Measurements from ENCODE around the gene CHRNE. TPM values are rescaled to one million over a fixed set of nuclear protein-coding genes. Genes with fewer than 3 reads are reported as not detected.

CHRNE gene
- total and polyA plus RNA-seq, 12 donors = 0.30 to 7.2 (median 0.56) TPM; not detected in 2

DNA sequence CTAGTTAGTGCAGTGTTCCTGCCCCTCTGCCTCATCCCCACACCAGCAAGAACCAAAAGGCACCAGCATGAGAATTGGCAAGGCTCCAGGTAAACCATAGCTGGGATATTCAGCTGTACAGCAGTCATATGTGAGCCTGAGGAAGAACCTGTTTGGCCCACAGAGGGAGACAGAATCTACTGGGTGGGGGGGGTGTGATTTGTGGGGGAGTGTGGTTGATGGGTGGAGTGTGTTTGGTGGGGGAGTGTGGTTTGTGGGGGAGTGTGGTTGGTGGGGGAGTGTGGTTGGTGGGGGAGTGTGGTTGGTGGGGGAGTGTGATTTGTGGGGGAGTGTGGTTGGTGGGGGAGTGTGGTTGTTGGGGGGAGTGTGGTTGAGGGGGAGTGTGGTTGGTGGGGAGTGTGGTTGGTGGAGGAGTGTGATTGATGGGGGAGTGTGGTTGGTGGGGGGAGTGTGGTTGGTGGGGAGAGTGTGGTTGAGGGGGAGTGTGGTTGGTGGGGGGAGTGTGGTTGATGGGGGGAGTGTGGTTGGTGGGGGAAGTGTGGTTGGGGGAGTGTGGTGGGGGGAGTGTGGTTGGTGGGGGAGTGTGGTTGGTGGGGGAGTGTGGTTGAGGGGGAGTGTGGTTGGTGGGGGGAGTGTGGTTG is 50.2 kb downstream of the CHRNE start:
- H3K27ac ChIP-seq = no peak overlapping the region
- no peaks in the 10 kb centered on the region for H3K9me3 ChIP-seq (replicated peaks in 1 of 3)
- peak in 3 of 7 donors; percentile 22 to 45 (median 37) for DNase-seq
- TF ChIP-seq, protein P1, sequence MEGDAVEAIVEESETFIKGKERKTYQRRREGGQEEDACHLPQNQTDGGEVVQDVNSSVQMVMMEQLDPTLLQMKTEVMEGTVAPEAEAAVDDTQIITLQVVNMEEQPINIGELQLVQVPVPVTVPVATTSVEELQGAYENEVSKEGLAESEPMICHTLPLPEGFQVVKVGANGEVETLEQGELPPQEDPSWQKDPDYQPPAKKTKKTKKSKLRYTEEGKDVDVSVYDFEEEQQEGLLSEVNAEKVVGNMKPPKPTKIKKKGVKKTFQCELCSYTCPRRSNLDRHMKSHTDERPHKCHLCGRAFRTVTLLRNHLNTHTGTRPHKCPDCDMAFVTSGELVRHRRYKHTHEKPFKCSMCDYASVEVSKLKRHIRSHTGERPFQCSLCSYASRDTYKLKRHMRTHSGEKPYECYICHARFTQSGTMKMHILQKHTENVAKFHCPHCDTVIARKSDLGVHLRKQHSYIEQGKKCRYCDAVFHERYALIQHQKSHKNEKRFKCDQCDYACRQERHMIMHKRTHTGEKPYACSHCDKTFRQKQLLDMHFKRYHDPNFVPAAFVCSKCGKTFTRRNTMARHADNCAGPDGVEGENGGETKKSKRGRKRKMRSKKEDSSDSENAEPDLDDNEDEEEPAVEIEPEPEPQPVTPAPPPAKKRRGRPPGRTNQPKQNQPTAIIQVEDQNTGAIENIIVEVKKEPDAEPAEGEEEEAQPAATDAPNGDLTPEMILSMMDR (IDR thresholded peaks at IDR 0.05) = no peak
- TF ChIP-seq POLR2A (IDR thresholded peaks at IDR 0.05) = no peak
- peaks cover 0 to 8% of the 10 kb centered on the region in 2 donors for H3K36me3 ChIP-seq (replicated peaks in 1 of 2)
- no peak overlapping the region for H3K4me3 ChIP-seq
- intact Hi-C loops (cut with DNase I) = no loop called here
- peaks cover 6 to 31% of the 10 kb centered on the region in 2 donors for H3K4me1 ChIP-seq (replicated peaks in 1 of 2)
- no peaks in the 10 kb centered on the region for H3K27me3 ChIP-seq

DNA sequence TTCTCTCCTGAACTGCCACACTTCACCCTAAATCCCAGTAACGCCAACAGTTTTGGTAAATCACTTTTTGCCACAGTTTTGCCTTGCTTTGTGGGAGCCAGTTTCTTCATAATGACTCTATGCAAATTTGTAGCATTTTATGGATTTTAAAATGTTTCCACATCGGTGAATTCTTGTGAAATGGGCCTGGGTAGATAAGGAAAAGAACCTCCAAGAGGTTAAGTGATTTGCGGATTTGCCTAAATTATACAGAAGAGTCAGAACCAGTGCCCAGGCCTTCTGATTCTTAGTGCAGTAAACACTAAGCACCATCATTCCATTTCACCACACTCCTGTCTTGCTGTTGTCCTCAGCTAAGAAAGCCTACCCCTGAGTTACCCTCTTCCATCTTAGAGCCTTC is 51.8 kb downstream of the CHRNE start:
- intact Hi-C loops (cut with DNase I) = no loop called here
- Histone ChIP-seq H3K4me1 (replicated peaks in 1 of 2) (peaks cover 7 to 36% of the 10 kb centered on the region in 2 donors), H3K36me3 (replicated peaks in 1 of 2) (peaks cover 0 to 8% of the 10 kb centered on the region in 2 donors), H3K9me3 (replicated peaks in 1 of 3) (no peaks in the 10 kb centered on the region), H3K4me3 (no peak overlapping the region), H3K27me3 (no peaks in the 10 kb centered on the region), H3K27ac (no peak overlapping the region)
- 63 to 90% (median 85%) methylated on average over 3 of the region's 3 CpGs for WGBS, 4 donors
- no peak for DNase-seq
- TF ChIP-seq, protein P1 (IDR thresholded peaks at IDR 0.05) = no peak
- no peak for TF ChIP-seq POLR2A (IDR thresholded peaks at IDR 0.05)

DNA sequence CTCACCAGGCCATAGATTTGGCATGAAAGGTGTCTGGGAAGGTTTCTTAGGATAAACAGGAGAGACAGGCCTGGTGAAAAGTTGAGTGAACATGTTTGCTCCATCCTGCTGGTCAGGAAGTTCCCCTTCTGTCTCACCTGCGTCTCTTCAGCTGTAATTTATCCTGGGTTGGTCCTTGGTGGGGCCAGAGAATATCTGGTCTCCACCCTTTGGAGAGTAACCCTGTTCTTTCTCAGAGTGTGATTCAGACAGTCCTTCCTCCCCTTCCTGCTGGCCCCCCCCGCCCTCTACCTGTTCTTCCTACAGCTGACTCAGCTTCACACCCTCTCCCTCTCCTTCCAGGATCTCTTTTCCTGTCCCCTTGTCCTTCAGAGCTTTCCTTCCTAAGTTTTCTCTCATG is 52.7 kb downstream of the CHRNE start:
- TF ChIP-seq POLR2A (IDR thresholded peaks at IDR 0.05) = no peak
- TF ChIP-seq, protein P1 (IDR thresholded peaks at IDR 0.05) = no peak
- DNase-seq = no peak
- WGBS, 4 donors = 83 to 90% (median 87%) methylated on average over 2 of the region's 2 CpGs
- H3K9me3 ChIP-seq (replicated peaks in 1 of 3) = no peaks in the 10 kb centered on the region
- H3K27me3 ChIP-seq = no peaks in the 10 kb centered on the region
- intact Hi-C loops (cut with DNase I) = no loop called here
- no peak overlapping the region for H3K4me3 ChIP-seq
- no peak overlapping the region for H3K27ac ChIP-seq
- H3K4me1 ChIP-seq (replicated peaks in 1 of 2) = peaks cover 14 to 41% of the 10 kb centered on the region in 2 donors
- H3K36me3 ChIP-seq (replicated peaks in 1 of 2) = peaks cover 0 to 8% of the 10 kb centered on the region in 2 donors

DNA sequence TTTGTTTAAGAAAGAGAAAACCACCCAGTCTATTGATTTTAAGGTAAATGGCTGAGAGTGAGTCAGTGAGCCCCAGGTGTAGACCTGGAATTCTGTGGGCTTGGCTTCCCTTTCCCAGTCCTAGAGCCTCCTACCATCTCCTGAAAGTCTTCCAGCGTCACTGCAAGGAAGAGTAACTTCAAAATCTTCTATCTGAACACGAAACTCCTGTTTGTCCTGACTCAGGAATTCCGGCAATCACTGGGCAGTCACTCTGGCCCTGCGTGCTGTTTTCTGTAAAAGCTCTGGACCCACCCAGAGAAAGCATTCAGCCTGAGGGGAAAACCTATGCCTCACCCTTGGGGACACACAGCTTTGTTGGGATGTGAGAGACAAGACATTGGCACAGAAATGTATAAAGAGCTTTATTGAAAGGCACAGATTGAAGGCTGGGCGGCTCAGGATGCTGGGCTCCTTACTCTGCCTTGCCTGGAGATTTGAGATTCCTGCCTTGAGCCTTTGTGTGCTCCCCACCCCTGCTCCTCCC is 53.8 kb downstream of the CHRNE start:
- intact Hi-C loops (cut with DNase I) = no loop called here
- 86 to 100% (median 89%) methylated on average over 4 to 5 of the region's 5 CpGs for WGBS, 4 donors
- H3K4me1 ChIP-seq (replicated peaks in 1 of 2) = peaks cover 14 to 41% of the 10 kb centered on the region in 2 donors
- TF ChIP-seq POLR2A (IDR thresholded peaks at IDR 0.05) = no peak
- TF ChIP-seq, protein P1 (IDR thresholded peaks at IDR 0.05) = no peak
- H3K9me3 ChIP-seq (replicated peaks in 1 of 3) = no peaks in the 10 kb centered on the region
- H3K4me3 ChIP-seq = no peak overlapping the region
- DNase-seq = no peak
- H3K36me3 ChIP-seq (replicated peaks in 1 of 2) = peaks cover 0 to 1% of the 10 kb centered on the region in 2 donors
- H3K27me3 ChIP-seq = no peaks in the 10 kb centered on the region
- peak overlapping the region in 1 of 5 donors; percentile 57 for H3K27ac ChIP-seq

Other genes starting within 250 kb of the CHRNE start
- gene PELP1, start 199.0 kb downstream of the CHRNE start, total RNA-seq = 10 to 100 TPM in 8 of 9 donors, 1 to 10 TPM in 1; 8.4 to 63.7 (median 30.0) TPM
- gene PELP1, start 199.0 kb downstream of the CHRNE start, polyA plus RNA-seq = 10 to 100 TPM; 15.0 to 87.8 (median 60.9) TPM
- 10 to 100 TPM; 14.6 to 99.1 (median 55.0) TPM for gene ARRB2, start 192.5 kb downstream of the CHRNE start, total RNA-seq
- 100 to 1,000 TPM in 1 of 3 donors, 10 to 100 TPM in 2; 35.9 to 130 (median 68.9) TPM for gene ARRB2, start 192.5 kb downstream of the CHRNE start, polyA plus RNA-seq
- 10 to 100 TPM; 27.4 to 63.9 (median 45.0) TPM for gene MED11, start 171.7 kb downstream of the CHRNE start, total RNA-seq
- 10 to 100 TPM; 53.7 to 80.5 (median 70.1) TPM for gene MED11, start 171.7 kb downstream of the CHRNE start, polyA plus RNA-seq
- 1 to 10 TPM in 6 of 9 donors, under 1 TPM in 3; 0.18 to 3.2 (median 1.5) TPM for gene ZMYND15, start 163.3 kb downstream of the CHRNE start, total RNA-seq
- 1 to 10 TPM in 2 of 3 donors, under 1 TPM in 1; 0.93 to 8.4 (median 3.3) TPM for gene ZMYND15, start 163.3 kb downstream of the CHRNE start, polyA plus RNA-seq
- 10 to 100 TPM in 8 of 9 donors, 1 to 10 TPM in 1; 2.4 to 50.1 (median 38.2) TPM for gene CXCL16, start 163.2 kb downstream of the CHRNE start, total RNA-seq
- gene CXCL16, start 163.2 kb downstream of the CHRNE start, polyA plus RNA-seq = 10 to 100 TPM; 19.3 to 45.9 (median 28.8) TPM
- gene TM4SF5, start 131.2 kb downstream of the CHRNE start, total RNA-seq = under 1 TPM in 2 of 9 donors, not detected in 7; 0.32 to 0.55 TPM
- gene TM4SF5, start 131.2 kb downstream of the CHRNE start, polyA plus RNA-seq = under 1 TPM in 1 of 3 donors, not detected in 2; 0.17 TPM
- 1 to 10 TPM in 8 of 9 donors, under 1 TPM in 1; 0.50 to 6.9 (median 4.2) TPM for gene VMO1, start 116.7 kb downstream of the CHRNE start, total RNA-seq
- 1 to 10 TPM in 2 of 3 donors, not detected in 1; 5.1 to 9.6 TPM for gene VMO1, start 116.7 kb downstream of the CHRNE start, polyA plus RNA-seq
- not detected for gene GLTPD2, start 114.1 kb downstream of the CHRNE start, total RNA-seq
- gene GLTPD2, start 114.1 kb downstream of the CHRNE start, polyA plus RNA-seq = not detected
- gene PSMB6, start 106.9 kb downstream of the CHRNE start, total RNA-seq = 100 to 1,000 TPM; 112 to 281 (median 150) TPM
- 100 to 1,000 TPM in 2 of 3 donors, 10 to 100 TPM in 1; 70.5 to 227 (median 138) TPM for gene PSMB6, start 106.9 kb downstream of the CHRNE start, polyA plus RNA-seq
- gene PLD2, start 95.9 kb downstream of the CHRNE start, total RNA-seq = 10 to 100 TPM in 7 of 9 donors, 1 to 10 TPM in 2; 5.9 to 27.1 (median 16.4) TPM
- 10 to 100 TPM in 2 of 3 donors, 1 to 10 TPM in 1; 4.1 to 34.8 (median 19.5) TPM for gene PLD2, start 95.9 kb downstream of the CHRNE start, polyA plus RNA-seq
- 100 to 1,000 TPM in 1 of 9 donors, 10 to 100 TPM in 8; 21.5 to 130 (median 51.7) TPM for gene MINK1, start 69.8 kb downstream of the CHRNE start, total RNA-seq
- 100 to 1,000 TPM in 1 of 3 donors, 10 to 100 TPM in 2; 35.1 to 135 (median 41.0) TPM for gene MINK1, start 69.8 kb downstream of the CHRNE start, polyA plus RNA-seq
- 1 to 10 TPM in 5 of 9 donors, under 1 TPM in 4; 0.71 to 4.2 (median 1.3) TPM for gene C17orf107, start 3.6 kb downstream of the CHRNE start, total RNA-seq
- gene C17orf107, start 3.6 kb downstream of the CHRNE start, polyA plus RNA-seq = 1 to 10 TPM in 1 of 3 donors, under 1 TPM in 2; 0.42 to 1.1 (median 0.47) TPM
- under 1 TPM in 2 of 9 donors, not detected in 7; 0.08 to 0.17 TPM for gene GP1BA, start 29.2 kb upstream of the CHRNE start, total RNA-seq
- gene GP1BA, start 29.2 kb upstream of the CHRNE start, polyA plus RNA-seq = not detected
- 10 to 100 TPM; 60.2 to 77.7 (median 68.0) TPM for gene SLC25A11, start 36.9 kb upstream of the CHRNE start, total RNA-seq
- gene SLC25A11, start 36.9 kb upstream of the CHRNE start, polyA plus RNA-seq = 10 to 100 TPM; 37.8 to 57.1 (median 40.3) TPM
- 100 to 1,000 TPM in 4 of 9 donors, 10 to 100 TPM in 5; 46.7 to 130 (median 88.8) TPM for gene RNF167, start 37.2 kb upstream of the CHRNE start, total RNA-seq
- 100 to 1,000 TPM; 134 to 252 (median 240) TPM for gene RNF167, start 37.2 kb upstream of the CHRNE start, polyA plus RNA-seq
- gene PFN1, start 45.4 kb upstream of the CHRNE start, total RNA-seq = 1,000 to 10,000 TPM in 1 of 9 donors, 100 to 1,000 TPM in 8; 311 to 1,056 (median 451) TPM
- gene PFN1, start 45.4 kb upstream of the CHRNE start, polyA plus RNA-seq = 100 to 1,000 TPM; 310 to 593 (median 390) TPM
- gene ENO3, start 48.0 kb upstream of the CHRNE start, total RNA-seq = 10 to 100 TPM in 3 of 9 donors, 1 to 10 TPM in 6; 1.6 to 76.6 (median 4.7) TPM
- 10 to 100 TPM in 2 of 3 donors, 1 to 10 TPM in 1; 2.5 to 64.8 (median 22.0) TPM for gene ENO3, start 48.0 kb upstream of the CHRNE start, polyA plus RNA-seq
- gene SPAG7, start 64.7 kb upstream of the CHRNE start, total RNA-seq = 100 to 1,000 TPM in 1 of 9 donors, 10 to 100 TPM in 8; 44.3 to 120 (median 73.1) TPM
- gene SPAG7, start 64.7 kb upstream of the CHRNE start, polyA plus RNA-seq = 100 to 1,000 TPM in 1 of 3 donors, 10 to 100 TPM in 2; 67.1 to 114 (median 82.9) TPM
- 10 to 100 TPM in 8 of 9 donors, 1 to 10 TPM in 1; 6.9 to 70.6 (median 22.7) TPM for gene CAMTA2, start 84.6 kb upstream of the CHRNE start, total RNA-seq
- 100 to 1,000 TPM in 1 of 3 donors, 10 to 100 TPM in 2; 26.4 to 190 (median 93.4) TPM for gene CAMTA2, start 84.6 kb upstream of the CHRNE start, polyA plus RNA-seq
- gene INCA1, start 94.4 kb upstream of the CHRNE start, total RNA-seq = 1 to 10 TPM in 3 of 9 donors, under 1 TPM in 4, not detected in 2; 0.44 to 2.5 (median 0.98) TPM
- gene INCA1, start 94.4 kb upstream of the CHRNE start, polyA plus RNA-seq = 1 to 10 TPM; 1.2 to 6.2 (median 3.0) TPM
- 10 to 100 TPM; 20.9 to 91.0 (median 61.9) TPM for gene KIF1C, start 94.9 kb upstream of the CHRNE start, total RNA-seq
- 10 to 100 TPM; 16.2 to 40.3 (median 36.9) TPM for gene KIF1C, start 94.9 kb upstream of the CHRNE start, polyA plus RNA-seq
- under 1 TPM in 1 of 9 donors, not detected in 8; 0.40 TPM for gene SLC52A1, start 132.3 kb upstream of the CHRNE start, total RNA-seq
- gene SLC52A1, start 132.3 kb upstream of the CHRNE start, polyA plus RNA-seq = under 1 TPM in 1 of 3 donors, not detected in 2; 0.24 TPM
- 1 to 10 TPM; 2.9 to 6.9 (median 4.4) TPM for gene ZFP3, start 175.4 kb upstream of the CHRNE start, total RNA-seq
- 1 to 10 TPM; 1.6 to 8.4 (median 1.8) TPM for gene ZFP3, start 175.4 kb upstream of the CHRNE start, polyA plus RNA-seq
- gene ZNF232, start 208.8 kb upstream of the CHRNE start, total RNA-seq = 10 to 100 TPM in 1 of 9 donors, 1 to 10 TPM in 8; 3.6 to 10.3 (median 6.6) TPM
- gene ZNF232, start 208.8 kb upstream of the CHRNE start, polyA plus RNA-seq = 10 to 100 TPM in 1 of 3 donors, 1 to 10 TPM in 2; 4.9 to 14.6 (median 7.1) TPM
- under 1 TPM in 6 of 9 donors, not detected in 3; 0.04 to 0.40 (median 0.15) TPM for gene USP6, start 212.9 kb upstream of the CHRNE start, total RNA-seq
- gene USP6, start 212.9 kb upstream of the CHRNE start, polyA plus RNA-seq = under 1 TPM; 0.07 to 0.08 (median 0.07) TPM

All from adrenal gland (tissue), 12 donors.